ENCODE results near the gene ACSS1.
"Not testable (repeated sequence)": the region's sequence is repeated elsewhere in the genome, so short reads cannot be mapped to it uniquely, and the experiment has no call there.

The ACSS1 gene

GRCh38 chr20:25006431-25007167, 51.3 kb downstream of the ACSS1 start:
- DNase-seq (ENCODE audit: low read depth, low spot score) = no peak
- Histone ChIP-seq H3K9ac (ENCODE audit: insufficient read length) (no peak overlapping the region), H3K4me3 (no peak overlapping the region), H3K36me3 (ENCODE audit: insufficient read depth, low read length) (no peaks in the 10 kb centered on the region), H3K9me3 (ENCODE audit: low read depth, low read length) (no peaks in the 10 kb centered on the region), H3K27ac (no peak overlapping the region)
- TF ChIP-seq EZH2 (IDR thresholded peaks at IDR 0.05) (no peak), FOXP2 (optimal IDR thresholded peaks at IDR 0.05; ENCODE audit: control extremely low read depth, extremely low read length, insufficient read depth) (no peak), POLR2AphosphoS5 (IDR thresholded peaks at IDR 0.05; ENCODE audit: borderline replicate concordance, low read depth, low read length) (no peak)

- no peaks in the 10 kb centered on the region for H3K9me3 ChIP-seq (ENCODE audit: low read depth, low read length)
- no peaks in the 10 kb centered on the region for H3K36me3 ChIP-seq (ENCODE audit: insufficient read depth, low read length)
- no peak overlapping the region for H3K4me3 ChIP-seq
- no peak for DNase-seq (ENCODE audit: low read depth, low spot score)
- no peak for TF ChIP-seq EZH2 (IDR thresholded peaks at IDR 0.05)
- TF ChIP-seq POLR2AphosphoS5 (IDR thresholded peaks at IDR 0.05; ENCODE audit: borderline replicate concordance, low read depth, low read length) = no peak
- no peak for TF ChIP-seq FOXP2 (optimal IDR thresholded peaks at IDR 0.05; ENCODE audit: control extremely low read depth, extremely low read length, insufficient read depth)
- no peak overlapping the region for H3K27ac ChIP-seq
- no peak overlapping the region for H3K9ac ChIP-seq (ENCODE audit: insufficient read length)
These were observed 52.3 kb downstream of the ACSS1 start for GRCh38 chr20:25005661-25006060.

- Histone ChIP-seq H3K4me3 (no peak overlapping the region), H3K9ac (ENCODE audit: insufficient read length) (no peak overlapping the region), H3K36me3 (ENCODE audit: insufficient read depth, low read length) (no peaks in the 10 kb centered on the region), H3K27ac (no peak overlapping the region), H3K9me3 (ENCODE audit: low read depth, low read length) (no peaks in the 10 kb centered on the region)
- no peak for DNase-seq (ENCODE audit: low read depth, low spot score)
- TF ChIP-seq FOXP2 (optimal IDR thresholded peaks at IDR 0.05; ENCODE audit: control extremely low read depth, extremely low read length, insufficient read depth) (no peak), POLR2AphosphoS5 (IDR thresholded peaks at IDR 0.05; ENCODE audit: borderline replicate concordance, low read depth, low read length) (no peak), EZH2 (IDR thresholded peaks at IDR 0.05) (no peak)
These were observed 52.7 kb downstream of the ACSS1 start for GRCh38 chr20:25005220-25005619.

- TF ChIP-seq EZH2 (IDR thresholded peaks at IDR 0.05) = no peak
- TF ChIP-seq FOXP2 (optimal IDR thresholded peaks at IDR 0.05; ENCODE audit: control extremely low read depth, extremely low read length, insufficient read depth) = no peak
- no peak for TF ChIP-seq POLR2AphosphoS5 (IDR thresholded peaks at IDR 0.05; ENCODE audit: borderline replicate concordance, low read depth, low read length)
- Histone ChIP-seq H3K27ac (no peak overlapping the region), H3K9ac (ENCODE audit: insufficient read length) (no peak overlapping the region), H3K9me3 (ENCODE audit: low read depth, low read length) (no peaks in the 10 kb centered on the region), H3K4me3 (no peak overlapping the region), H3K36me3 (ENCODE audit: insufficient read depth, low read length) (no peaks in the 10 kb centered on the region)
- no peak for DNase-seq (ENCODE audit: low read depth, low spot score)
These were observed 54.9 kb downstream of the ACSS1 start for GRCh38 chr20:25003002-25003401.

GRCh38 chr20:25001323-25001722, 56.6 kb downstream of the ACSS1 start:
- not testable (repeated sequence) for H3K4me3 ChIP-seq; H3K36me3 ChIP-seq (ENCODE audit: insufficient read depth, low read length); H3K27ac ChIP-seq; H3K9ac ChIP-seq (ENCODE audit: insufficient read length); DNase-seq (ENCODE audit: low read depth, low spot score); H3K9me3 ChIP-seq (ENCODE audit: low read depth, low read length)

GRCh38 chr20:25000268-25000801, 57.6 kb downstream of the ACSS1 start:
- no peak for DNase-seq (ENCODE audit: low read depth, low spot score)
- H3K27ac ChIP-seq = no peak overlapping the region

GRCh38 chr20:24999568-24999967, 58.4 kb downstream of the ACSS1 start:
- Histone ChIP-seq H3K27ac (no peak overlapping the region), H3K4me3 (no peak overlapping the region), H3K9me3 (ENCODE audit: low read depth, low read length) (no peaks in the 10 kb centered on the region), H3K36me3 (ENCODE audit: insufficient read depth, low read length) (no peaks in the 10 kb centered on the region), H3K9ac (ENCODE audit: insufficient read length) (no peak overlapping the region)
- no peak for TF ChIP-seq FOXP2 (optimal IDR thresholded peaks at IDR 0.05; ENCODE audit: control extremely low read depth, extremely low read length, insufficient read depth)
- TF ChIP-seq EZH2 (IDR thresholded peaks at IDR 0.05) = no peak
- TF ChIP-seq POLR2AphosphoS5 (IDR thresholded peaks at IDR 0.05; ENCODE audit: borderline replicate concordance, low read depth, low read length) = no peak
- DNase-seq (ENCODE audit: low read depth, low spot score) = no peak

More at GRCh38 chr20:25000268-25000801, 57.6 kb downstream of the ACSS1 start:
- no peaks in the 10 kb centered on the region for H3K36me3 ChIP-seq (ENCODE audit: insufficient read depth, low read length)
- no peaks in the 10 kb centered on the region for H3K9me3 ChIP-seq (ENCODE audit: low read depth, low read length)
- no peak overlapping the region for H3K9ac ChIP-seq (ENCODE audit: insufficient read length)
- no peak overlapping the region for H3K4me3 ChIP-seq
- TF ChIP-seq EZH2 (IDR thresholded peaks at IDR 0.05) (no peak), FOXP2 (optimal IDR thresholded peaks at IDR 0.05; ENCODE audit: control extremely low read depth, extremely low read length, insufficient read depth) (no peak), POLR2AphosphoS5 (IDR thresholded peaks at IDR 0.05; ENCODE audit: borderline replicate concordance, low read depth, low read length) (no peak)

- Histone ChIP-seq H3K36me3 (ENCODE audit: insufficient read depth, low read length) (no peaks in the 10 kb centered on the region), H3K9ac (ENCODE audit: insufficient read length) (no peak overlapping the region), H3K4me3 (no peak overlapping the region), H3K27ac (no peak overlapping the region), H3K9me3 (ENCODE audit: low read depth, low read length) (no peaks in the 10 kb centered on the region)
- no peak for DNase-seq (ENCODE audit: low read depth, low spot score)
- TF ChIP-seq FOXP2 (optimal IDR thresholded peaks at IDR 0.05; ENCODE audit: control extremely low read depth, extremely low read length, insufficient read depth) (no peak), EZH2 (IDR thresholded peaks at IDR 0.05) (no peak), POLR2AphosphoS5 (IDR thresholded peaks at IDR 0.05; ENCODE audit: borderline replicate concordance, low read depth, low read length) (no peak)
These were observed 59.1 kb downstream of the ACSS1 start for GRCh38 chr20:24998631-24999445.

Measured in SK-N-MC (cell line).